IPS-NIHi11 (cell line): ENCODE data around the gene UNC45B.
"Not testable (repeated sequence)": the region's sequence is repeated elsewhere in the genome, so short reads cannot be mapped to it uniquely, and the experiment has no call there.

Source experiments
- DNase-seq: peaks from one replicate; pipeline ENCODE4 v3.0.0; 2012; ENCODE audit warnings: mixed read lengths, low spot score

Gene UNC45B

DNA sequence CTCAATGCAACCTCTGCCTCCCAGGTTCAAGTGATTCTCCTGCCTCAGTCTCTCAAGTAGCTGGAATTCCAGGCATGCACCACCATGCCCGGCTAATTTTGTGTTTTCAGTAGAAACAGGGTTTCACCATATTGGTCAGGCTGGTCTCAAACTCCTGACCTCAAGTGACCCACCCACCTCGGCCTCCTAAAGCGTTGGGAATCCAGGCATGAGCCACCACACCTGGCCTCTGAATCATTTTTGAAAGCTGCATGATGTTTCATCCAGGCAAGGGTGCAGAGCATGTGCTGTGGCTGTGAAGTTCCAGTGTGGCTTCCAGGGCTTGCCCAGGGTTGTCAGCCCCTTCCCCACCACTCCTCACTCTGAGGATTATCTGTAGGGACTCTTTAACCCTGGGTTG, 24.7 kb downstream of the UNC45B start:
- not testable (repeated sequence) for DNase-seq

DNA sequence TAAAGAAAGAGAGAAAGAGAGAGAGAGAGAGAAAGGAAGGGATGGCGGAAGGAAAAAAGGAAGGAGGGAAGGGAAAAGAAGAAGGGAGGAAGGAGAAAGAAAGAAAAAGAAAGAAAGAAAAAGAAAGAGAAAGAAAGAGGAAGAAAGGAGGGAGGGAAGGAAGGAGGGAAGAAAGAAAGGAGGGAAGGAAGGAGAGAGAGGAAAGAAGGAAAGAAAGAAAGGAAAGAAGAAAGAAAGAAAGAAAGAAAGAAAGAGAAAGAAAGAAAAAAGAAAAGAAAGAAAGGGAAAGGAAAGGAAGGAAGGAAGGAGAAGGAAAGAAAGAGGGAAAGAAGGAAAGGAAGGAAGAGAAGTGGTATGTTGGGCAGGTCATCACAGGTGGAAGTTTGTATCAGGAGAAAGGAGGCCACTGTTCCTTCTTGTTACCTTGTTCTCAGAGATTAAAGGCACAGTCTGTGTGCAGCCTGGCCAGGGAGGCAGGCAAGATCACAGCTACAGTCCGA, 27.3 kb downstream of the UNC45B start:
- no peak for DNase-seq

DNA sequence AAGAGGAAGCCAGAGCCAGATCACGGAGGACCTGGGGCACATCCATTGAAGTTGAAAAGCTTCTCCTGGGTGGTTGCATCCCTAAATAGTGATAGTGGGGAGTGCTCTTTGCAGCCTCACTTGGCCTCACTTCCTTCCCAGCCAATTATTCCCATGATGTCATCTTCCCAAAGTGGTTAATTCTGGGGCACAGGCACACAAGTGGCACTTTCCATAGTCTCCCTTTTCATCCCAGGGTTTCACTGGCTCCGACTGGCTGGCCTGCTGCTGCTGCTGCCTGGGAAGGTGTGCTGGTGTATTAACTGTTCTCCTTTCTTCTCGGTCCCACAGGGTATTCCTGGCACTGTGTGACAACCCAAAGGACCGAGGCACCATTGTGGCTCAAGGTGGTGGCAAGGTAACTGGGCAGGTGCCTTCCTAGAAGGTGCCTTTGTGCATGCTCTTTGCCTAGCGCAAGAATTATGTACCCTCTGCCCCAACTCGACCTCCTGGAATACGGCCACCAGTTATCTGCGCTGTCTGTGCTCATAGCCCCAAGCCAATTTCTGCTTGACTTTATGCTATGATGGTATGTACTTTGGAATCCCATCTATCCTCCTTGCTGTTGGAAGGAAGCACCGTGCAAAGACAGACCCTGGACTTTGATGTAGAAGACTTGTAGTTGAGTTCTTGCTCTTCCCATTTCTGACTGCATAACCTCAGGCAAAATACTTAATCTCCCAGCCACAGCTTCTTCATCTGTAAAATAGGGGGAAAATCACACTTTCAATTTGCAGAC, 28.2 kb downstream of the UNC45B start:
- no peak for DNase-seq

DNA sequence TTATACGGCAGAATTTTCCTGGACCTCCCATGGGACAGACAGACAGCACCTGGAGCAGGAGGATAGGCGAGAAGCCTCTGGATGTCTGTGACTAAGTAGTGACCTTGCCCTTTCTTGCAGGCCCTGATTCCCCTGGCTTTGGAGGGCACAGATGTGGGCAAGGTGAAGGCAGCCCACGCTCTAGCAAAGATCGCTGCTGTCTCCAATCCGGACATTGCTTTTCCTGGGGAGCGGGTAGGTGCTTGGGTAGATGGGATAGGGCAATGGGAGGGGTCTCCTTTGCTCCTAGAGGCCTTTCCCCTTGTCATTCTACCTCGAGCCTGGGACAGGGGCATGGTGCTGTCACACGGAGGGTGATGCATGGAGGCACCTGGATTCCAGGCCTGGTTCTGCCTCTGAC, 29.3 kb downstream of the UNC45B start:
- no peak for DNase-seq

DNA sequence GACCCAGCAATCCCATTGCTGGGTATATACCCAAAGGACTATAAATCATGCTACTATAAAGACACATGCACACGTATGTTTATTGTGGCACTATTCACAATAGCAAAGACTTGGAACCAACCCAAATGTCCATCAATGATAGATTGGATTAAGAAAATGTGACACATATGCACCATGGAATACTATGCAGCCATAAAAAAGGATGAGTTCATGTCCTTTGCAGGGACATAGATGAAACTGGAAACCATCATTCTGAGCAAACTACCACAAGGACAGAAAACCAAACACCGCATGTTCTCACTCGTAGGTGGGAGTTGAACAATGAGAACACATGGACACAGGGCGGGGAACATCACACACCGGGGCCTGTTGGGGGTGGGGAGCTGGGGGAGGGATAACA, 31.8 kb downstream of the UNC45B start:
- DNase-seq, result not testable (repeated sequence)

DNA sequence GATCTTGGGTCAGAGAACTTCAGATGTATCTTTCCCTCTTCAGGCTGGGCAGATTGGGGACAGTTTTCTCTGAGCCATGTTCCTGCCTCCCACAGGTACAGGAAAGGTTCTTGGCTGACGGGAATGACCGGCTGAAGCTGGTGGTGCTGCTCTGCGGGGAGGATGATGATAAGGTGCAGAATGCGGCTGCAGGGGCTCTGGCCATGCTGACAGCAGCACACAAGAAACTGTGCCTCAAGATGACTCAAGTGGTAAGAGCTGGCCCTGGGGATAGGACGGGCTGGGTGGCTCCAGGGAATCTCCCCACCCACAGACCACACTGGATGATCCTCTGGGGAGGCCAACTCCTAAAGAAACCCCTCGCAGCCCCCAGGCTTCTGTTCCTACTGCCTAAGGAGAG, 35.7 kb downstream of the UNC45B start:
- DNase-seq, result no peak

DNA sequence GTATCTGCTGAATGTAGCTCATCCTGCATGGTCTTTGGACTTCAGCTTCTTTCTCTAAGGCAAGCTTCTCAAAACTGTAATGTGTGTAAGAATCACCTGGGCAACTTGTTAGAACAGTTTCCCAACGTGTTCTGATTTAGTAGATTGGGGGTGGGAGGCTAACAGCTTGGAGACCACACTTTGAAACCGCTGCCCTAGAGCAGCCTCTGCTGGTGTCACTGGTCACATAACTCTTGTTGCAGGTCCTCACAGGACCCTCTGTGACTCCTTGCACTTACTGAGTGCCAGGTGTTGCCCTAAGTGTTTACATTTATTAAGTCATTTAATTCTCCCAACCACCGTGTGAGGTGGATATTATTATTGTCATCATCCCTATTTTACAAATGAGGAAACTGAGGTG, 36.7 kb downstream of the UNC45B start:
- no peak for DNase-seq

DNA sequence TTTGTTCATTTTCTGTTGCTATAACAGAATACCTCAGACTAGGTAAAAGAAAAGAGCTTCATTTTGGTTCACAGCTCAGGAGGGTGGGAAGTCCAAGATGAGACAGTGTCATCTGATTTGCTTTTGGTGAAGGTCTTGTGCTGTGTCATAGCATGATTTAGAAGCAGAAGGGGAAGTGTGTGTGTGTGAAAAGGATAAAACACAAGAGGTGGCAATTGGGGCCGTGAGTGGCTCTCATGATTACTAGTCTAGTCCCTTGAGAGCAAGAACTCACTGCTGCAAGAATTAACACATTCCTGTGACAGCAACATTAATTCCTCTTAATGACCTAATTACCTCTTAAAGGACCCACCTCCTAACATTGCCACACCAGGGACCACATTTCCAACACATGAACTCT, 38.2 kb downstream of the UNC45B start:
- no peak for DNase-seq

DNA sequence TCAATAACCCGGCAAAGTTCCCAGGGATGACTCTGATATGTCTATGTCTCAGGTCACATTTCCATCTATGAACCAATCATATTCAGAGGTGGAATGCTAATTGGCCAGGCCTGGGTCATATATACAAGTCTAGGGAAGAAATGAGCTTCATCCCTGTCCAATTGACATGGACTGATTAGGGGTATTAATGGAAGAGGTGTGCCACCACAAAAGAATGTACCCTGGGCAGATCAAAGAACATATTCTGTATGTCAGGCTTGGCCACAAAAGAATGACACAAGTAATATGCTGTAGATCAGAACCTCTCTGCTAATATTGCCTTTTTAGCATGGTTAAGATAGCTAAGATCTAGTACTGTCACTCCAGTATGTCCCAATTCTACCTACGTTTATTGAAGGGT, 39.9 kb downstream of the UNC45B start:
- DNase-seq, result no peak

DNA sequence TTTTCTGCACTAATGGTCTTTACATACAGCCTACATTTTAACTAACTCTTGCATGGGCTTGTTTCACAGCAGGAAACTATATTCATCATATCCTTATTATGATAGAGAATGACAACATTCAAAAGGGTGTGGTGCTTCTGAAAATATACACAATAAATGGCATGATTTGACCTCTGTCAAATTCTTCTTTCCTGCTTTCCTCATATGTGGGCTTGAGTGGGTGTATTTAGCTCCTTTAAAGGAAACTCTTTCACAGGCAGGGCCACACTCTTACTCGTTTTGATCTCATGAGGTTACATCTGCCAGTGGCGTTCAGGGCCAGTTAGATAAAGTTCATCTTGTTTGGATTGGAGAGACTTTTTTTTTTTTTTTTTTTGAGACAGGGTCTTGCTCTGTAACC, 40.5 kb downstream of the UNC45B start:
- DNase-seq, result no peak

DNA sequence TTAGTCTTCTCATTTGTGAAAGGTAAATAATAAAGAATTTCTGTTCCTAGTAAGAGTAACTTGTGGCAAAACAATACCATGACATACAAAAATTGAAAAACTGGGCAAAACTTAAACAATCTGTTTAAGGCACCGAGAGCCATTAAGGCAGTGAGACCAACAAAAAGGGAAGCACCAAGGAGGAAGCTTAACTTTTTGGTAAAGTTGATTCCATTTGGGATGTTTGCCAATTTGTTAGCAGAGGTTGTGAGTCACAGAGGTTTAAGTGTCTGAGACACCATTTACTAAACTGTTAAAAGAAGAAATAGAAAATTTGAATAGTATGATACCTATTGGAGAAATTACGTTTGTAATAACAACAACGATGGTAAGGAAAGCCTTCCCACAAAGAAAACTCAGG, 41.7 kb downstream of the UNC45B start:
- DNase-seq, result no peak

DNA sequence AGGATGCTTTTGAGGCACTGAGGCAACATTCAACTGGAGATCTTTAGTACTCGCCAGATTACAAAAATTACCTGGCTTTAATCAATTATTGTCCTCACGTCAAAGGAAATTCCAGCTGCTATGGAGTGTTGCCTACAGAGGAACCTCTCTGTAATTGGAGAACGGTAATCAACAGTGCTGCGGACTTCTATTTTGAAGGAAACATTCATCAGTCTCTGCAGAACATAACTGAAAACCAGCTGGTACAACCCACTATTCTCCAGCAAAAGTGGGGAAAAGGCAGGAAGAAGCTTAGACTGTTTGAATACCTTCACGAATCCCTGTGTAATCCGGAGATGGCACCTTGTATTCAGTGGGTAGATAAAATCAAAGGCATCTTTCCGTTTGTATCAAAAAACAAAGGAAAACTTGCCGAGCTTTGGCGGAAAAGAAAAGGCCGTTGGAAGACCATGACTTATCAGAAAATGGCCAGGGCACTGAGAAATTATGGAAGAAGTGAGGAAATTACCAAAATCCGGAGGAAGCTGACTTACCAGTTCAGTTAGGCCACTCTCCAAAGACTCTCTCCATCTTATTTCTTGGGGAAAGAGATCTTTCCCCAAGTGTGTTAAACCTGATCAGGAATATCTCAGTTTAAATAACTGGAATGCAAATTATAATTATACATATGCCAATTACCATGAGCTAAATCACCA, 43.5 kb downstream of the UNC45B start:
- no peak for DNase-seq

DNA sequence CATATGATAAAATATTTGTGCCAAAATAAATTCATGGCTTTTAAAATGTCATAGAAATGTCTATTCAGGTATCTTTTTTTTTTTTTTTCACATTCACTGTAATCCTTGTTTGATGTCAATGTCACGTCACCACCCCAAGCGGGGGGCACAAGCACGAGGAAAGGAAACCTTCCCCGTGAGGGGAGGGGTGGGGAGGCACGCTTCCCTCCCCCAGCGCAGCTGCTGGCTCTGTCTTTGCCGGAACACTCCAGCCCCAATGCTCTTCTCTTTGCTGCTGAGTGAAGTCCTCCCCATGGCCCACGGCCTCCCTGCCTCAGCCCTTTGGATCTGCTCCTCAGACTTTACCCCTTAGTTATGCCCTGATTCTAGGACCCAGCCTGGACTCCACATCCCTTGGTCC, 45.1 kb downstream of the UNC45B start:
- no peak for DNase-seq

DNA sequence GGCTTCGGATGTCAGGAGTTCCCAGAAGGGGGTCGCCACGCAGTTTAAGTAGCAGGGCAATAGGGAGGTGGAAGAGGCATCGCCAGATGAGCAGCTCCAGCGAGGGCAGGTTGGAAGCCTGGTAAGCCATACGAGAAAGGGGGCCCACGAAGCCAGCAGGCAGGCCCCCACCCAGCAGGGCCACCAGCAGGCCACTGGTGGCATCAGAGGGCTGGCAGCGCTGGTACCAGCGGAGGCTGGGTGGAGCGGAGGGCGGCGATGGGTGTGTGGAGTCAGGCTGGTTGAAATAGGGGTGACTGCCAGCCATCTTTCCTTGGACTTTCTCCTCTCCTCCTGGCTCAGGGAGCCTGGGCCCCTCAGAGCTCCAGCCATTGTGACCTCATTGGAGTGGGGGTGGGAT, 46.4 kb downstream of the UNC45B start, which contains the start of gene SLC35G3:
TSS of gene SLC35G3 (minus strand) at position 393 of the 400 bp plus-strand sequence. CDS start at position 307, 86 bp downstream.
- DNase-seq, result not testable (repeated sequence)

DNA sequence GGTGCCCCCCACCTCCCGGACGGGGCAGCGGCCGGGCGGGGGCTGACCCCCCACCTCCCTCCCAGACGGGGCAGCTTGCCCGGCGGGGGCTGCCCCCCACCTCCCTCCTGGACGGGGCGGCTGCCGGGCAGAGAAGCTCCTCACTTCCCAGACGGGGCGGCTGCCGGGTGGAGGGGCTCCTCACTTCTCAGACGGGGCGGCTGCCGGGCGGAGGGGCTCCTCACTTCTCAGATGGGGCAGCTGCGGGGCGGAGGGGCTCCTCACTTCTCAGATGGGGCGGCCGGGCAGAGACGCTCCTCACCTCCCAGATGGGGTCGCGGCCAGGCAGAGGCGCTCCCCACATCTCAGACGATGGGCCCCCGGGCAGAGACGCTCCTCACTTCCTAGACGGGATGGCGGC, 47.4 kb downstream of the UNC45B start:
- not testable (repeated sequence) for DNase-seq

DNA sequence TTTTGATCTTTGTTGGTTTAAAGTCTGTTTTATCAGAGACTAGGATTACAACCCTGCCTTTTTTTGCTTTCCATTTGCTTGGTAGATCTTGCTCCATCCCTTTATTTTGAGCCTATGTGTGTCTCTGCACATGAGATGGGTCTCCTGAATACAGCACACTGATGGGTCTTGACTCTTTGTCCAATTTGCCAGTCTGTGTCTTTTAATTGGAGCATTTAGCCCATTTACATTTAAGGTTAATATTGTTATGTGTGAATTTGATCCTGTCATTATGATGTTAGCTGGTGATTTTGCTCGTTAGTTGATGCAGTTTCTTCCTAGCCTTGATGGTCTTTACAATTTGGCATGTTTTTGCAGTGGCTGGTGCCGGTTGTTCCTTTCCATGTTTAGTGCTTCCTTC, 55.0 kb downstream of the UNC45B start:
- DNase-seq, result not testable (repeated sequence)

DNA sequence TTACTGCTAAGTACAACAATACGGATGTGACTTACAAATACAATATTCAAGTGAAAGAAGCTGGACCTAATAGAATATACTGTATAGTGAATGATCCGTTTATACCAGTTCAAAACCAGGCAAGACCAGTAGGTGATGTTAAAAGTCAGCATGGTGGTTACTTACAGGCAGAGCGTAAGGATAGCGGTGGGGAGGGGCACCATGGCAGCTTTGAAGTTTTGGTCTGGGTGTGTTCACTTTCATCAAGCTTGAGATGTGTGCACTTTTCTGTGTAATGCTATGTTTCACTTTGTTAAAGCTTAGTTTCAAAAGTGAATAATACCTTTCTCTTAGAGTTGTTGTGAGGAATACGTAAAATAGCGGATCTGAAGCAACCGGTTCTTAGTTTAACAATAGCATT, 63.1 kb downstream of the UNC45B start:
- no peak for DNase-seq

DNA sequence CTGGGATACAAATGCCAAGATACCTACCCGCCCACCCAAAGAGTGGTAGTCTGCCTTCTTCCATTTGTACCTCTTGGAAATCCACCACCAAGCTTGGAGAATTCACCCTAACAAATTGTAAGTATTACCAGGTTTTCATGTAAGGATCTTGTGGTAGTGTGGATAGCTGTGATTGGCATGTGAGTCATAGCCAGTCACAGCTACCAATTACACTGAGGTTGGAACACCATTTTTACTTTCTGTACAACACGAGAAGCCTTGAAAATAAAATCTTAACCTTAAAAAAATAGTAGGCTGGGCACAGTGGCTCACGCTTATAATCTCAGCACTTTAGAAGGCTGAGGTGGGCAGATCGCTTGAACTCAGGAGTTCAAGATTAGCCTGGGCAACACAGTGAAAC, 65.1 kb downstream of the UNC45B start:
- DNase-seq, result no peak

DNA sequence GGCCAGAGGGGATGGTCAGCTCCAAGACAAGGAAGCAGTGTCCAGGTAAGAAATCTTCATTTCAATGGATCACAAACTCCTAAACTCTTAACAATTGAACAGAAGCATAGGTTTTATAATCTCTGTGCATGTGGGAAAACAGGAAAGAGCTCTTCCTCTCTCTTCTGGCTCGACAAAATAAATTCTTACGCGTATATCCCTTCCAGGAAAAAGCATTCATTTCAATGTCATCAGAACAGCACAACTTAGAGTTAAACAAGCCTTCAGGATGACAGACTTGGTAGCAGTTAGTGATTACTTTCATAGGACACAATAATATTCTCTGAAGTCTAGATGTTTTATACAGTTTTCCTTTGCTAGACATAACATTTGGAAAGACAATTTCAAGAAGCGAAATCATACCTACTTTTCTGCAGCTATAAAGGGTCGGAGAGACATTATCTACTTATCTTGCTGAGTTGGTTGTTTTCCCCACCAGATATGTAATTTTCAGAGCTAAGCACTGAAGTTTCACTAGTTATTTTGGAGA, 65.9 kb downstream of the UNC45B start:
- DNase-seq, result no peak

DNA sequence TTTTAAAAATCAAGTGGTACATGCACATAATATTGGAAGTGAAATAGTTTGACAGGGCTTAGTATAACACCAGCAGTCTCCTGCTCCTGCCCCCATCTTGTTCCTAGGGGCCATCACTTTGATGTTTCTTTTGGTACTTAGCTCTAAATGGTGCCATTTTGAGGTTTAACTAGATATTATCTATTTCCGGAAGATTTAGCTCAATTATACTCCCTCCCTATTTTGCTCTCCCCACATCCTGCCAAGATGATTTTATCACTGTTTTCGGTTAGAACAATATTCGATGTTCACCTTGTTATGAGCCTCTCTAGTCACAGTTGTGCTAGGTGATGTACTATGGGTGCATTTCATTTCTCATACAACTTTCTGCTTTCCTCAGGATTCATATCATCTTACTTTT, 66.6 kb downstream of the UNC45B start:
- DNase-seq, result no peak

DNA sequence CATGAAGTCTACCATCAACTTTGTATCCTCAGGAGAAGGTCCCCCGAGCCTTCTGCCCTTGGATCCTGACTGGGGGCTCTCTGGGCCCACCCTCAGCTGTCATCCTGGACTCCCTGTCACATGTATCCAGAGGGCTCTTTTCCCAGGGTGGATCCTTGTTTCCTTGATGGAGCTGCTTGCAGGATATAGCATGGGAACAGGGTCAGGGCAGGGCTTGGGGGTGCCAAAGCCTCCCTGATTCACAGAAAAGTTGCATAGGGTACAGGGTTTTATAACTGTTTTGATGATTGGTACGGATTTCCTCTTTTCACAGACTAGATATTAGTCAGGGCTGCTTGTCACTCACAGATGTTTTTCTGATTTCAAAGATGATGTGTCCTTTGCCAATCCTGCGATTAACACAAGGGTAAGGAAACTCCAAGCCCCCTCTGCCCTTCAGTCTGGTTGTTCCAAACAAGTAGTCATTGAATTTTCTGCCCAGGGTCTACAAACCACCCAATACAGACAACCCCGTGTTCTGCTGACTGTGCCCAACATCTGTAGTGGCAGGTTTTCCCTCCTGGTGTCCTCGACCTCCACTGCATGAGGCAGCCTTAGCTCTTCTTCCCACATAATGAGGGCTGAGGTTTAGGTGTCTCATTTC, 67.1 kb downstream of the UNC45B start:
- no peak for DNase-seq

DNA sequence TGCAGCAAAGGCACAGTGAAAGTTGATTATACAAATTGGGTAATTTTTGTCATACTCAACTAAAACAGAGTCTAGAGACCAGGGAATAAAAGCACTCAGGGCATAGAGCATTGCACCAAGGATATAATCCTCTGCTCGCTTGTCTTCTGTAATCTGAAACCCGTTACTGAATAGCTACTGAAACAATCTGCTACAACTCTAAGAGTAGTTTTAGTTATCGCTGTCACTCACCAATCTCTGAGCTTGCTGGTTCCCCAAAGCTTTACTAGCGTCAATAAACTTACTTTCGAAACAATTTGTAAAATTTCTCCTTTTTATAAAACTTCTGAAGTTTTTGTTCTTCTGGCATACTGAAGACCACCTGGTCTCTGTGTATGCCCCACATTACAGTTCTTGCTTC, 69.5 kb downstream of the UNC45B start:
- DNase-seq, result no peak

DNA sequence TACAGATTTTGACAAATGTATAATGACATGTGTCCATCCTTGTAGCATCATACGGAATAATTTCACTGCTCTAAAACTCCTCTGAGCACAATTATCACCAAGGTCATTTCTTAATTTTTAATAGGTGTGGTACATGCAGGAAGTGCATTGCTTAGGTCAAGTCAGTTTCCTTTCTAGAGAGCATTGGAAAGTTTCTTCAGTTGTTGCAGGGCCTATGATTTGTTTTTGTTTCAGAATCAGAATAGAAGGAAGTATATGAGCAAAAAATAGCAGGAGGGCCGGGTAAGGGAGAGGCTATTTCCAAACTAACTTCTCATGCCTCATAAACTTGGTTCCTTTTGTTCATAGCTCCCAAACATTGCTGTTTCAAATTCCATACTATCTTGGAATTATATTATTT, 71.3 kb downstream of the UNC45B start:
- no peak for DNase-seq
